HG03175 (cell line): Measurements from ENCODE around the gene TBC1D22A.
"Not testable (repeated sequence)": the region's sequence is repeated elsewhere in the genome, so short reads cannot be mapped to it uniquely, and the experiment has no call there.

Experiments used
- ATAC-seq: cut with Tn5 transposase; IDR thresholded peaks from one replicate; pipeline ENCODE4 v1.9.1; 2021; ENCODE audit warnings: mild to moderate bottlenecking, moderate library complexity; ENCODE audit not compliant: unreplicated experiment

Gene TBC1D22A

GRCh38 chr22:47049078-47049624 is 286.7 kb downstream of the TBC1D22A start:
- no peak for ATAC-seq

- ATAC-seq: not testable (repeated sequence)
Observed at GRCh38 chr22:47049736-47050400, 287.4 kb downstream of the TBC1D22A start.

- no peak for ATAC-seq
Observed at GRCh38 chr22:47050401-47051051, 288.1 kb downstream of the TBC1D22A start.

- no peak for ATAC-seq
Observed at GRCh38 chr22:47051441-47052071, 289.1 kb downstream of the TBC1D22A start.

GRCh38 chr22:47052236-47053012 is 290.0 kb downstream of the TBC1D22A start:
- no peak for ATAC-seq

GRCh38 chr22:47053013-47053725 is 290.7 kb downstream of the TBC1D22A start:
- no peak for ATAC-seq

- ATAC-seq: no peak
Observed at GRCh38 chr22:47053726-47054141, 291.3 kb downstream of the TBC1D22A start.

GRCh38 chr22:47054231-47055072 is 292.0 kb downstream of the TBC1D22A start:
- ATAC-seq: no peak

GRCh38 chr22:47055073-47055355 is 292.6 kb downstream of the TBC1D22A start:
- ATAC-seq: no peak

GRCh38 chr22:47055461-47055860 is 293.0 kb downstream of the TBC1D22A start:
- ATAC-seq: no peak

GRCh38 chr22:47055921-47056320 is 293.5 kb downstream of the TBC1D22A start:
- no peak for ATAC-seq

- ATAC-seq: no peak
Observed at GRCh38 chr22:47056361-47056760, 293.9 kb downstream of the TBC1D22A start.

- ATAC-seq: no peak
Observed at GRCh38 chr22:47056776-47057470, 294.5 kb downstream of the TBC1D22A start.

GRCh38 chr22:47057916-47058585 is 295.6 kb downstream of the TBC1D22A start:
- no peak for ATAC-seq

- no peak for ATAC-seq
Observed at GRCh38 chr22:47059076-47059475, 296.6 kb downstream of the TBC1D22A start.

GRCh38 chr22:47059701-47060161 is 297.3 kb downstream of the TBC1D22A start:
- no peak for ATAC-seq

GRCh38 chr22:47060718-47061117 is 298.3 kb downstream of the TBC1D22A start:
- no peak for ATAC-seq

- ATAC-seq: no peak
Observed at GRCh38 chr22:47061226-47061625, 298.8 kb downstream of the TBC1D22A start.
